Measurements from ENCODE around the gene FHOD3.
A peak's percentile ranks its signal among the peaks of the same experiment; 100 is the strongest.

The FHOD3 gene

GRCh38 chr18:36777566-36777965 lies 480.1 kb downstream of the FHOD3 start:
- H3K4me3 ChIP-seq (replicated peaks; ENCODE audit: low read depth, low read length): no peak overlapping the region
- no peak for TF ChIP-seq CTCF (IDR thresholded peaks at IDR 0.05; ENCODE audit: low read depth, low read length, missing control alignments)
- DNase-seq (ENCODE audit: extremely low read depth, low read depth): no peak

- no peak for TF ChIP-seq CTCF (IDR thresholded peaks at IDR 0.05; ENCODE audit: low read depth, low read length, missing control alignments)
- DNase-seq (ENCODE audit: extremely low read depth, low read depth): no peak
- no peak overlapping the region for H3K4me3 ChIP-seq (replicated peaks; ENCODE audit: low read depth, low read length)
Observed at GRCh38 chr18:36780748-36781147, 483.2 kb downstream of the FHOD3 start.

- TF ChIP-seq CTCF (IDR thresholded peaks at IDR 0.05; ENCODE audit: low read depth, low read length, missing control alignments): no peak
- no peak for DNase-seq (ENCODE audit: extremely low read depth, low read depth)
- no peak overlapping the region for H3K4me3 ChIP-seq (replicated peaks; ENCODE audit: low read depth, low read length)
Observed at GRCh38 chr18:36782710-36783109, 485.2 kb downstream of the FHOD3 start.

- no peak for DNase-seq (ENCODE audit: extremely low read depth, low read depth)
- no peak overlapping the region for H3K4me3 ChIP-seq (replicated peaks; ENCODE audit: low read depth, low read length)
- TF ChIP-seq CTCF (IDR thresholded peaks at IDR 0.05; ENCODE audit: low read depth, low read length, missing control alignments): no peak
Observed at GRCh38 chr18:36783792-36784191, 486.3 kb downstream of the FHOD3 start.

GRCh38 chr18:36786686-36787085 lies 489.2 kb downstream of the FHOD3 start:
- no peak for TF ChIP-seq CTCF (IDR thresholded peaks at IDR 0.05; ENCODE audit: low read depth, low read length, missing control alignments)
- peak; percentile 9 for DNase-seq (ENCODE audit: extremely low read depth, low read depth)
- H3K4me3 ChIP-seq (replicated peaks; ENCODE audit: low read depth, low read length): no peak overlapping the region

GRCh38 chr18:36792634-36793283 lies 495.2 kb downstream of the FHOD3 start:
- TF ChIP-seq CTCF (IDR thresholded peaks at IDR 0.05; ENCODE audit: low read depth, low read length, missing control alignments): no peak
- H3K4me3 ChIP-seq (replicated peaks; ENCODE audit: low read depth, low read length): no peak overlapping the region
- no peak for DNase-seq (ENCODE audit: extremely low read depth, low read depth)

All from HFF-Myc (cell line).